MM.1S (cell line): ENCODE data around the gene IL15.

Experiments used
- EZH2phosphoT487 ChIP-seq: fragments of 300-600 bp; sonication (generic); IDR thresholded peaks from 2 replicates; pipeline ENCODE4 v1.6.1; 2018; ENCODE audit warnings: antibody characterized with exemption, low read length
- TF ChIP-seq, protein P1 (sequence below): fragments of 300-600 bp; sonication (generic); IDR thresholded peaks from 2 replicates; pipeline ENCODE4 v1.5.1; 2016; ENCODE audit warnings: antibody characterized with exemption, low read length, mixed read lengths

GRCh38 chr4:141713185-141713584 lies 76.8 kb downstream of the IL15 start:
- TF ChIP-seq, protein P1, sequence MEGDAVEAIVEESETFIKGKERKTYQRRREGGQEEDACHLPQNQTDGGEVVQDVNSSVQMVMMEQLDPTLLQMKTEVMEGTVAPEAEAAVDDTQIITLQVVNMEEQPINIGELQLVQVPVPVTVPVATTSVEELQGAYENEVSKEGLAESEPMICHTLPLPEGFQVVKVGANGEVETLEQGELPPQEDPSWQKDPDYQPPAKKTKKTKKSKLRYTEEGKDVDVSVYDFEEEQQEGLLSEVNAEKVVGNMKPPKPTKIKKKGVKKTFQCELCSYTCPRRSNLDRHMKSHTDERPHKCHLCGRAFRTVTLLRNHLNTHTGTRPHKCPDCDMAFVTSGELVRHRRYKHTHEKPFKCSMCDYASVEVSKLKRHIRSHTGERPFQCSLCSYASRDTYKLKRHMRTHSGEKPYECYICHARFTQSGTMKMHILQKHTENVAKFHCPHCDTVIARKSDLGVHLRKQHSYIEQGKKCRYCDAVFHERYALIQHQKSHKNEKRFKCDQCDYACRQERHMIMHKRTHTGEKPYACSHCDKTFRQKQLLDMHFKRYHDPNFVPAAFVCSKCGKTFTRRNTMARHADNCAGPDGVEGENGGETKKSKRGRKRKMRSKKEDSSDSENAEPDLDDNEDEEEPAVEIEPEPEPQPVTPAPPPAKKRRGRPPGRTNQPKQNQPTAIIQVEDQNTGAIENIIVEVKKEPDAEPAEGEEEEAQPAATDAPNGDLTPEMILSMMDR: no peak
- TF ChIP-seq EZH2phosphoT487: no peak
